RWPE1 (cell line): ENCODE data around the gene AGER.

Experiments
- CTCF ChIA-PET: fragments of 350-600 bp; sonication (Branson Sonifier 250); formaldehyde crosslinking; extraction: SDS; loops from one replicate; lab custom pipeline; 2021; lab: Yijun Ruan, JAX
- POLR2A ChIA-PET: fragments of 400-600 bp; formaldehyde crosslinking; extraction: SDS; loops from one replicate; lab custom pipeline; 2020; ENCODE audit warnings: antibody characterized with exemption; ENCODE audit not compliant: low non-redundant PET; lab: Yijun Ruan, JAX
- DNase-seq: peaks from one replicate; pipeline ENCODE4 v3.0.0; 2012; ENCODE audit warnings: low spot score
- H3K27ac ChIP-seq: fragments of 450-650 bp; 2 replicates; pipeline ENCODE4 v1.5.1; 2017
- TF ChIP-seq, protein P1 (sequence below): fragments of 450-650 bp; conservative IDR thresholded peaks from 2 replicates; pipeline ENCODE4 v1.5.1; 2017; ENCODE audit warnings: low read depth, mild to moderate bottlenecking

AGER gene

DNA sequence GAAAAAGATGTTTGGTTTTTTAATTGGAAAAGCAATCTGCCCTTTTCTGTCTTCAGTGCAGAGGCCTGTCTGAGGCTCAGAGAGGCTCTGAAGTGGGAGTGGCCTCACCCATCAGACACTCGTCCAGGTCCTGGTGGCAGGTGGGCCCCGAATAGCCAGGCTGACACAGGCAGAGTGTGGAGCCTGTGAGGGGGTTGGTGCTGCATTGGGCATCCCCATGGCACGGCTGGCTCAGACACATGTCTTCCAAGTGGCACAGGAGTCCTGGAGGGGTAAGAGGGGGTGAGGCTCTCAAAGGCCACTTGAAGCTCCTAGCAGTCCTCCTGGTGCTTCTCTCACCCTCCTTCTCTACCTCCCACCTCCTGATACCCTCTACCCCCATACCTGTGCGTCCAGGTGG lies 36.0 kb upstream of the AGER start:
- ChIA-PET CTCF (no interaction called here), POLR2A (no interaction called here)
- TF ChIP-seq, protein P1, sequence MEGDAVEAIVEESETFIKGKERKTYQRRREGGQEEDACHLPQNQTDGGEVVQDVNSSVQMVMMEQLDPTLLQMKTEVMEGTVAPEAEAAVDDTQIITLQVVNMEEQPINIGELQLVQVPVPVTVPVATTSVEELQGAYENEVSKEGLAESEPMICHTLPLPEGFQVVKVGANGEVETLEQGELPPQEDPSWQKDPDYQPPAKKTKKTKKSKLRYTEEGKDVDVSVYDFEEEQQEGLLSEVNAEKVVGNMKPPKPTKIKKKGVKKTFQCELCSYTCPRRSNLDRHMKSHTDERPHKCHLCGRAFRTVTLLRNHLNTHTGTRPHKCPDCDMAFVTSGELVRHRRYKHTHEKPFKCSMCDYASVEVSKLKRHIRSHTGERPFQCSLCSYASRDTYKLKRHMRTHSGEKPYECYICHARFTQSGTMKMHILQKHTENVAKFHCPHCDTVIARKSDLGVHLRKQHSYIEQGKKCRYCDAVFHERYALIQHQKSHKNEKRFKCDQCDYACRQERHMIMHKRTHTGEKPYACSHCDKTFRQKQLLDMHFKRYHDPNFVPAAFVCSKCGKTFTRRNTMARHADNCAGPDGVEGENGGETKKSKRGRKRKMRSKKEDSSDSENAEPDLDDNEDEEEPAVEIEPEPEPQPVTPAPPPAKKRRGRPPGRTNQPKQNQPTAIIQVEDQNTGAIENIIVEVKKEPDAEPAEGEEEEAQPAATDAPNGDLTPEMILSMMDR = no peak
- H3K27ac ChIP-seq = no peak overlapping the region
- DNase-seq = no peak

DNA sequence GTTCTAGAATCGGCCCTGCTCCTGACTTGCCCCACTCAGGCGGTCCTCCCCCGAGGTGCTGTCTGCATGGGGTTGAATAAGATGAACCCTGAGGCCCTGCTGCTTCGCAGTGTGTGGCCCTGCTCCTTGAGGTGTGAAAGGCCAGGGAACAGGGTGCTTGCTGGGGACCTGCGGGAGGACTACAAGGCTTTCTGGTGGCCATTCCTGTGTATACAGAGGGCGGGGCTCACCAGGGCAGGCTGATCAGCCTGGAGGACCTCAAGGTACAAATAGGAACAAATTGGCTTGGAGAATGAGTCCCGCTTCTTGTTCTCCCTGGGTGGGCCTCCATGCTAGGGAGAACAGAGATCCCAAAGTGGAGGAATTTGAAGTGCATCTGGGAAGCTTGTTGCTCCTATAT lies 34.1 kb upstream of the AGER start:
- CTCF ChIA-PET = no interaction called here
- POLR2A ChIA-PET = no interaction called here
- TF ChIP-seq, protein P1 = no peak
- DNase-seq = no peak
- no peak overlapping the region for H3K27ac ChIP-seq

DNA sequence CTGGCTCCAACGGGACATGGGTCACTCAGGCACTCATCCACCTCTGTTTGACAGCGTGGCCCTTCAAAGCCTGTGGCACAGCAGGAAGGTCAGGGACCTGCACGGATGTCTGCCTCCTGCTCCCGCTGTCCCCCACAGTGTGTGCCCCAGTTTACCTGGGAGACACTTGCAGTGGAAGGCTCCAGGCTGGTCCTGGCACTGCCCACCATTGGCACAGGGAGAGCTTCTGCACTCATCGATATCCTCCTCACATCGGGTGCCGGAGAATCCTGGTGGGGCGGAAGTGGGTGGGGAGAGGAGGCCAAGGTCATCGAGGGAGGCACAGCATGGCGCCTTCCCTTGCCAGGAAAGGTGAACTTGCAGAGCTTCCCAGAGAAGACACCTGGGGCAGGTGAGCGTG lies 32.9 kb upstream of the AGER start:
- POLR2A ChIA-PET = no interaction called here
- H3K27ac ChIP-seq = no peak overlapping the region
- CTCF ChIA-PET = no interaction called here
- TF ChIP-seq, protein P1 = no peak
- DNase-seq = no peak

- DNase-seq = no peak
- TF ChIP-seq, protein P1 = no peak
- ChIA-PET POLR2A (no interaction called here), CTCF (no interaction called here)
- no peak overlapping the region for H3K27ac ChIP-seq
Measured at GRCh38 chr6:32216285-32216684, 32.2 kb upstream of the AGER start.

- CTCF ChIA-PET = no interaction called here
- TF ChIP-seq, protein P1 = no peak
Measured at GRCh38 chr6:32215617-32216016, 31.6 kb upstream of the AGER start.

GRCh38 chr6:32214126-32214525 lies 30.1 kb upstream of the AGER start:
- POLR2A ChIA-PET = no interaction called here
- no peak overlapping the region for H3K27ac ChIP-seq
- CTCF ChIA-PET = interaction anchor here (0.6 kb wide), 1 partner anchor 1020 kb away, joined by 3 read pairs; no protein-coding TSS in a partner anchor
- TF ChIP-seq, protein P1 = no peak
- no peak for DNase-seq

More at GRCh38 chr6:32215617-32216016, 31.6 kb upstream of the AGER start:
- no peak overlapping the region for H3K27ac ChIP-seq
- no peak for DNase-seq
- POLR2A ChIA-PET = no interaction called here

DNA sequence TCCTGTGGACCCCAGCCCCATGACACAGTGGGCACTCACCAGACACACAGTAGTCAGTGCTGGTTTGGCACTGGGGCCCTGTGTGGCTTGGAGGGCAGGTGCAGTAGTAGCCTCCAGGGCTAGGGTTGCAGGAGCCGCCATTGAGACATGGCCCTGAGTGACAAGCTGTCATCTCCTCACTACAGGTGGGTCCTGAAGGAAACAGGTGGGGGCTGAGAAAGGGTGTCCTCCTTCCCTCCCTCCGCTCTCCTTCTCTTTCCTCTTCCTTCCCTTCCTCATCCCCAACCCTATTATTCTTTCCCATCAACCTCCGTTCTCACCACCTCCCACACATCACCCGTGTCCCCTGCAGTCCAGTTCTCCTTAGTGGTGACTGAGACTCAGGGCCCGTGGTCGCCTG lies 29.6 kb upstream of the AGER start:
- POLR2A ChIA-PET = no interaction called here
- DNase-seq = no peak
- no peak overlapping the region for H3K27ac ChIP-seq
- CTCF ChIA-PET = no interaction called here
- TF ChIP-seq, protein P1 = no peak
